OCI-LY3 (cell line): ENCODE measurements around the gene CEP135.

Source experiments
- EZH2phosphoT487 ChIP-seq: fragments of 200-600 bp; shearing (Covaris generic); IDR thresholded peaks from 2 replicates; pipeline ENCODE4 v1.6.1; 2018; ENCODE audit warnings: antibody characterized with exemption, mixed run types, low read depth
- TF ChIP-seq, protein P1 (sequence below): fragments of 200-600, 300-600 bp; sonication (generic); IDR thresholded peaks from 2 replicates; pipeline ENCODE4 v1.5.1; 2014; ENCODE audit warnings: antibody characterized with exemption, low read length, low read depth

DNA sequence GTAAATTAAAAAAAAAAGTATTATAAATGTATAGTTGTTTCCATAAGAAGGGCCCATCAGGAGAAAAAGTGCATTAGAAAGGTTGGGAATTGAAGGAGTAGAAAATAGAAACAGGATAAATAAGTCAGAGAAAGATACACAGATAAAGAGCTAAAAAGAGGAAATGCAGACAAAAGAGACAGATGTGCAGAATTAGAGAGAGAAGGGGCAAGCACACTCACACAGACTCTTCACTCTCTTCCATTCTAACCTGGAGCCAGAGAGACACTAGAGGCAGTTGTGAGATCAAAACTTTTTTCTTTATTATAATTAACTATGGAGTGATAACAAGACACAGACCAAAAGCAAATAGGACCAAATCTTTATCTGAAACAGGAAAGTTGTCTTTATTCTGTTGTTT, 134.1 kb downstream of the CEP135 start:
- TF ChIP-seq, protein P1, sequence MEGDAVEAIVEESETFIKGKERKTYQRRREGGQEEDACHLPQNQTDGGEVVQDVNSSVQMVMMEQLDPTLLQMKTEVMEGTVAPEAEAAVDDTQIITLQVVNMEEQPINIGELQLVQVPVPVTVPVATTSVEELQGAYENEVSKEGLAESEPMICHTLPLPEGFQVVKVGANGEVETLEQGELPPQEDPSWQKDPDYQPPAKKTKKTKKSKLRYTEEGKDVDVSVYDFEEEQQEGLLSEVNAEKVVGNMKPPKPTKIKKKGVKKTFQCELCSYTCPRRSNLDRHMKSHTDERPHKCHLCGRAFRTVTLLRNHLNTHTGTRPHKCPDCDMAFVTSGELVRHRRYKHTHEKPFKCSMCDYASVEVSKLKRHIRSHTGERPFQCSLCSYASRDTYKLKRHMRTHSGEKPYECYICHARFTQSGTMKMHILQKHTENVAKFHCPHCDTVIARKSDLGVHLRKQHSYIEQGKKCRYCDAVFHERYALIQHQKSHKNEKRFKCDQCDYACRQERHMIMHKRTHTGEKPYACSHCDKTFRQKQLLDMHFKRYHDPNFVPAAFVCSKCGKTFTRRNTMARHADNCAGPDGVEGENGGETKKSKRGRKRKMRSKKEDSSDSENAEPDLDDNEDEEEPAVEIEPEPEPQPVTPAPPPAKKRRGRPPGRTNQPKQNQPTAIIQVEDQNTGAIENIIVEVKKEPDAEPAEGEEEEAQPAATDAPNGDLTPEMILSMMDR = no peak
- no peak for TF ChIP-seq EZH2phosphoT487
